Activated CD8-positive, alpha-beta memory T cell treated with anti-CD3 and anti-CD28 coated beads for 4 hours (primary cell): ENCODE measurements around the gene GMPR.
A peak's percentile ranks its signal among the peaks of the same experiment; 100 is the strongest.

ENCODE experiments used
- DNase-seq, 2 donors: peaks; one replicate each; pipeline ENCODE4 v3.0.0-alpha.2; 2020; ENCODE audit warnings: low read depth in 2 of 2

Gene GMPR

GRCh38 chr6:16302721-16303552, 64.5 kb downstream of the GMPR start:
- DNase-seq = no peak

GRCh38 chr6:16305246-16305725, 66.9 kb downstream of the GMPR start:
- DNase-seq = no peak

GRCh38 chr6:16305788-16306187, 67.4 kb downstream of the GMPR start:
- no peak for DNase-seq

GRCh38 chr6:16306334-16306733, 67.9 kb downstream of the GMPR start:
- no peak for DNase-seq

- no peak for DNase-seq
These were observed 73.4 kb downstream of the GMPR start for GRCh38 chr6:16311763-16312162.

GRCh38 chr6:16313732-16314131, 75.3 kb downstream of the GMPR start:
- DNase-seq = no peak

- no peak for DNase-seq
These were observed 75.9 kb downstream of the GMPR start for GRCh38 chr6:16314296-16314695.

- DNase-seq = peak in 1 of 2 donors; percentile 6
These were observed 78.4 kb downstream of the GMPR start for GRCh38 chr6:16316741-16317251.

- DNase-seq = peak in 1 of 2 donors; percentile 6
These were observed 80.2 kb downstream of the GMPR start for GRCh38 chr6:16318538-16318937.

- DNase-seq = no peak
These were observed 80.8 kb downstream of the GMPR start for GRCh38 chr6:16318953-16319720.

GRCh38 chr6:16319813-16320532, 81.6 kb downstream of the GMPR start:
- DNase-seq = peak; percentile 29 to 47

GRCh38 chr6:16320533-16321340, 82.3 kb downstream of the GMPR start:
- no peak for DNase-seq

GRCh38 chr6:16321341-16321710, 82.9 kb downstream of the GMPR start:
- no peak for DNase-seq

GRCh38 chr6:16321826-16322225, 83.4 kb downstream of the GMPR start:
- DNase-seq = no peak

GRCh38 chr6:16322666-16323312, 84.4 kb downstream of the GMPR start:
- peak; percentile 58 to 59 for DNase-seq

- DNase-seq = no peak
These were observed 85.8 kb downstream of the GMPR start for GRCh38 chr6:16324184-16324583.

- no peak for DNase-seq
These were observed 86.3 kb downstream of the GMPR start for GRCh38 chr6:16324606-16325225.

- DNase-seq = no peak
These were observed 88.1 kb downstream of the GMPR start for GRCh38 chr6:16326531-16326930.

- no peak for DNase-seq
These were observed 88.8 kb downstream of the GMPR start for GRCh38 chr6:16326971-16327776.
